H1 (cell line): ENCODE data around the gene SIAH3.

Experiments
- CHD7 ChIP-seq: fragments of 300-600 bp; sonication (generic); IDR thresholded peaks from 2 replicates; pipeline ENCODE4 v1.7.1; 2012; ENCODE audit warnings: low read length, moderate library complexity, mild to moderate bottlenecking, inconsistent platforms; ENCODE audit not compliant: insufficient replicate concordance
- JUN ChIP-seq: IDR thresholded peaks from 2 replicates; pipeline ENCODE4 v1.6.1; 2011; ENCODE audit warnings: low read depth, mild to moderate bottlenecking, improper control_type of control experiment, low read length
- TF ChIP-seq, protein P1 (sequence below), 3 experiments: IDR thresholded peaks; 1 replicate in 2 of 3; 2 replicates in 1 of 3; pipeline versions ENCODE4 v1.5.1 to v1.6.1; 2011; ENCODE audit warnings: low read length in 3 of 3, mild to moderate bottlenecking in 3 of 3, inconsistent platforms in 2 of 3, low read depth in 1 of 3, moderate library complexity in 1 of 3; ENCODE audit not compliant: insufficient read depth in 1 of 3; ENCODE audit errors: control extremely low read depth in 1 of 3

DNA sequence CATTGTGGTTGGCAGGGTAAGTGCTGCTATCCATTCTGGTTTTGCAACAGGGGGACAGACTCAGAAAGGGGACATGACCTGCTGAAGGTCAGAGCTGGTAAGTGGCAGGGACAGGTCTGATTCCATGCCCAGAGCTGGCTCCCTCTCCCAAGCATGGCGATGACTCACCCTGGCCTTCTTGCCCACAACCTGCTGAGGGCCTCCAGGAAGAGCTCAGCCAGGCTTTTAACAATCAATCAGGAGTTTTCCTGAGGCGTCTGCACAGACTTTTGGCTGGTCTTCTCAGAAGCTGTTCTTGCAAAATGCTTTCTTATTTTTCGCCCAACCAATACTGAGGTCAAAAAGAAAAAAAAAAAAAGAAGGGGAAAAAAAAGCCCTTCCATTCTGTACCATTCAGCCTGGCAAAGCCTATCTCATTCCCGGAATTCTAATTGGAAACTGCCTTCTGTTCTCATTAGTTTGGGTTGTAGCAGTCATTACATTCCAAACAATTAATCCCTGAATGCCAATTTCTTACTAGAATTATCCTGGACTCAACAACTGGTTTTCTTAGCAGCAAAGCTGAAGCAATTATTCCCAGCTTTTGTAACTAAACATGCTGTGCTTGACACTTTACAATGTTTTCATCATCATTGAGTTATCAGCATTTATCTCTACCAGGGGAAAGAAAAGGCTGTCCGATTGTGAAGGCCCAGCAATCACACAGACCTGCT, 17.7 kb downstream of the SIAH3 start:
- TF ChIP-seq, protein P1, sequence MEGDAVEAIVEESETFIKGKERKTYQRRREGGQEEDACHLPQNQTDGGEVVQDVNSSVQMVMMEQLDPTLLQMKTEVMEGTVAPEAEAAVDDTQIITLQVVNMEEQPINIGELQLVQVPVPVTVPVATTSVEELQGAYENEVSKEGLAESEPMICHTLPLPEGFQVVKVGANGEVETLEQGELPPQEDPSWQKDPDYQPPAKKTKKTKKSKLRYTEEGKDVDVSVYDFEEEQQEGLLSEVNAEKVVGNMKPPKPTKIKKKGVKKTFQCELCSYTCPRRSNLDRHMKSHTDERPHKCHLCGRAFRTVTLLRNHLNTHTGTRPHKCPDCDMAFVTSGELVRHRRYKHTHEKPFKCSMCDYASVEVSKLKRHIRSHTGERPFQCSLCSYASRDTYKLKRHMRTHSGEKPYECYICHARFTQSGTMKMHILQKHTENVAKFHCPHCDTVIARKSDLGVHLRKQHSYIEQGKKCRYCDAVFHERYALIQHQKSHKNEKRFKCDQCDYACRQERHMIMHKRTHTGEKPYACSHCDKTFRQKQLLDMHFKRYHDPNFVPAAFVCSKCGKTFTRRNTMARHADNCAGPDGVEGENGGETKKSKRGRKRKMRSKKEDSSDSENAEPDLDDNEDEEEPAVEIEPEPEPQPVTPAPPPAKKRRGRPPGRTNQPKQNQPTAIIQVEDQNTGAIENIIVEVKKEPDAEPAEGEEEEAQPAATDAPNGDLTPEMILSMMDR (IDR thresholded peaks at IDR 0.05; ENCODE audit: control extremely low read depth in 1 of 3, insufficient read depth in 1 of 3, low read depth in 1 of 3, low read length in 3 of 3), result no peak
- TF ChIP-seq CHD7, result no peak
- TF ChIP-seq JUN, result no peak
